ENCODE results near the gene GABBR2. TPM values are rescaled to one million over a fixed set of nuclear protein-coding genes. Genes with fewer than 3 reads are reported as not detected.
A peak's percentile ranks its signal among the peaks of the same experiment; 100 is the strongest.

The GABBR2 gene
- total RNA-seq, 6 experiments from 2014 or later = not detected

GRCh38 chr9:98709968-98710965 is 1.5 kb upstream of the GABBR2 start:
- intact Hi-C loops (cut with DNase I) = loop anchor here in 1 of 2 donors (5.0 kb wide), 1 partner anchor 393 kb away; no protein-coding TSS in a partner anchor
- WGBS (ENCODE audit: insufficient coverage, low coverage, low lambda C conversion rate, missing lambda C conversion rate) = 40% methylated on average over 8 of the region's 14 CpGs
- Histone ChIP-seq H3K9me3 (no peaks in the 10 kb centered on the region), H3K36me3 (no peaks in the 10 kb centered on the region), H3K27me3 (peaks cover 6 to 24% of the 10 kb centered on the region in 2 donors), H3K27ac (no peak overlapping the region), H3K4me1 (peaks cover 0 to 18% (median 4%) of the 10 kb centered on the region in 4 donors), H3K4me3 (no peak overlapping the region)
- TF ChIP-seq CTCF (IDR thresholded peaks at IDR 0.05) (no peak), POLR2A (IDR thresholded peaks at IDR 0.05) (no peak)
- ATAC-seq = peak in 2 of 4 donors; percentile 22 to 65
- no peak for DNase-seq

- no peak for TF ChIP-seq POLR2A (IDR thresholded peaks at IDR 0.05)
- intact Hi-C loops (cut with DNase I) = loop anchor here in 1 of 2 donors (5.0 kb wide), 1 partner anchor 391 kb away; no protein-coding TSS in a partner anchor
- H3K4me3 ChIP-seq = peak overlapping the region in 2 of 3 donors; percentile 11 to 43
- ATAC-seq (no peak), DNase-seq (no peak)
- peaks cover 0 to 18% (median 4%) of the 10 kb centered on the region in 4 donors for H3K4me1 ChIP-seq
- H3K36me3 ChIP-seq = no peaks in the 10 kb centered on the region
- peaks cover 6 to 24% of the 10 kb centered on the region in 2 donors for H3K27me3 ChIP-seq
- no peak overlapping the region for H3K27ac ChIP-seq
- WGBS (ENCODE audit: insufficient coverage, low coverage, low lambda C conversion rate, missing lambda C conversion rate) = 5% methylated on average over 3 of the region's 89 CpGs
- H3K9me3 ChIP-seq = no peaks in the 10 kb centered on the region
These were observed 417 bp downstream of the GABBR2 start for GRCh38 chr9:98708103-98708932.

- 0% methylated on average over 16 of the region's 79 CpGs for WGBS (ENCODE audit: insufficient coverage, low coverage, low lambda C conversion rate, missing lambda C conversion rate)
- Histone ChIP-seq H3K9me3 (no peaks in the 10 kb centered on the region), H3K4me1 (peaks cover 0 to 18% (median 4%) of the 10 kb centered on the region in 4 donors), H3K27me3 (peaks cover 6 to 24% of the 10 kb centered on the region in 2 donors), H3K27ac (no peak overlapping the region), H3K4me3 (no peak overlapping the region), H3K36me3 (no peaks in the 10 kb centered on the region)
- peak in 1 of 3 donors; percentile 67 for DNase-seq
- intact Hi-C loops (cut with DNase I) = loop anchor here in 1 of 2 donors (5.0 kb wide), 1 partner anchor 390 kb away; no protein-coding TSS in a partner anchor
- TF ChIP-seq CTCF (IDR thresholded peaks at IDR 0.05) (peak; percentile 32 to 58 (median 50)), POLR2A (IDR thresholded peaks at IDR 0.05) (no peak)
- ATAC-seq = peak; percentile 81 to 95 (median 84)
These were observed 1.3 kb downstream of the GABBR2 start for GRCh38 chr9:98707166-98708102.

- Histone ChIP-seq H3K9me3 (no peaks in the 10 kb centered on the region), H3K4me3 (no peak overlapping the region), H3K4me1 (peaks cover 0 to 18% (median 4%) of the 10 kb centered on the region in 4 donors), H3K27me3 (peaks cover 6 to 24% of the 10 kb centered on the region in 2 donors), H3K36me3 (no peaks in the 10 kb centered on the region), H3K27ac (no peak overlapping the region)
- ATAC-seq = peak in 2 of 4 donors; percentile 27 to 53
- TF ChIP-seq POLR2A (IDR thresholded peaks at IDR 0.05) (no peak), CTCF (IDR thresholded peaks at IDR 0.05) (no peak)
- intact Hi-C loops (cut with DNase I) = loop anchor here in 1 of 2 donors (5.0 kb wide), 1 partner anchor 389 kb away; no protein-coding TSS in a partner anchor
- no peak for DNase-seq
- WGBS (ENCODE audit: insufficient coverage, low coverage, low lambda C conversion rate, missing lambda C conversion rate) = 0% methylated on average over 6 of the region's 15 CpGs
These were observed 2.0 kb downstream of the GABBR2 start for GRCh38 chr9:98706651-98707165.

Measured in right lobe of liver (tissue), 6 donors.